Fibroblast of skin of left quadriceps (primary cell): ENCODE results near the gene PSAT1.

Experiments
- DNase-seq, 2 experiments: peaks; one replicate each; pipeline ENCODE4 v3.0.0-alpha.2; 2013; ENCODE audit warnings: low read depth in 2 of 2

PSAT1 gene

GRCh38 chr9:78316166-78316892 lies 19.4 kb downstream of the PSAT1 start:
- no peak for DNase-seq

GRCh38 chr9:78319197-78320029 lies 22.5 kb downstream of the PSAT1 start:
- no peak for DNase-seq

- no peak for DNase-seq
Observed at GRCh38 chr9:78320030-78320693, 23.2 kb downstream of the PSAT1 start.

GRCh38 chr9:78320875-78321496 lies 24.1 kb downstream of the PSAT1 start:
- DNase-seq: no peak

- DNase-seq: no peak
Observed at GRCh38 chr9:78321505-78321904, 24.6 kb downstream of the PSAT1 start.

- no peak for DNase-seq
Observed at GRCh38 chr9:78324068-78324650, 27.2 kb downstream of the PSAT1 start.

GRCh38 chr9:78324682-78325081 lies 27.8 kb downstream of the PSAT1 start:
- DNase-seq: no peak

GRCh38 chr9:78325343-78325742 lies 28.4 kb downstream of the PSAT1 start:
- peak; percentile 28 for DNase-seq

GRCh38 chr9:78325846-78326360 lies 29.0 kb downstream of the PSAT1 start:
- DNase-seq: no peak

GRCh38 chr9:78326564-78326963 lies 29.6 kb downstream of the PSAT1 start:
- no peak for DNase-seq

GRCh38 chr9:78332381-78332780 lies 35.5 kb downstream of the PSAT1 start:
- DNase-seq: no peak

- DNase-seq: no peak
Observed at GRCh38 chr9:78348848-78349247, 51.9 kb downstream of the PSAT1 start.

- DNase-seq: no peak
Observed at GRCh38 chr9:78351816-78352215, 54.9 kb downstream of the PSAT1 start.

GRCh38 chr9:78354324-78354973 lies 57.5 kb downstream of the PSAT1 start:
- DNase-seq: no peak

GRCh38 chr9:78354989-78355388 lies 58.1 kb downstream of the PSAT1 start:
- no peak for DNase-seq

- no peak for DNase-seq
Observed at GRCh38 chr9:78356634-78357033, 59.7 kb downstream of the PSAT1 start.

- no peak for DNase-seq
Observed at GRCh38 chr9:78357165-78357873, 60.4 kb downstream of the PSAT1 start.

GRCh38 chr9:78358329-78359051 lies 61.6 kb downstream of the PSAT1 start:
- no peak for DNase-seq

GRCh38 chr9:78363221-78363620 lies 66.3 kb downstream of the PSAT1 start:
- DNase-seq: peak in 1 of 2 experiments; percentile 15
